DLD1 (cell line): Measurements from ENCODE around the gene KRIT1.

ENCODE experiments used
- in situ Hi-C: cut with HindIII; loops from 2 replicates; pipeline ENCODE4 v1.10.0; 2017; ENCODE audit warnings: low sequenced_read_pairs

Gene KRIT1

DNA sequence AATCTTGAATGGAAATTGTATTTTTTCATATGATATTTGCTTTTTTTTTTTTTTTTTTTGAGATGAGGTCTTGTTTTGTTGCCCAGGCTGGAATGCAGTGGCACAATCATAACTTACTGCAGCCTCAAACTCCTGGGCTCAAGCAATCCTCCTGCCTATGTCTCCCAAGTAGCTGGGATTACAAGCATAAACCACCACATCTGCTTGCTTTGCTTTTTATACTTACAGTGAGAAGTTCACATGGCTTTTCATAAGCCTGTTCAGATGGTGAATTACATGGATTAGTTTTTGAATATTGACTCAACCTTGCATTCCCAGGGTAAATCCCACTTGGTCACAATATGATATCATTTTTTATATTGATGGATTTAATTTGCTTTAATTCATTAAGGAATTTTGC, 88.7 kb downstream of the KRIT1 start:
- in situ Hi-C loops, result no loop called here

DNA sequence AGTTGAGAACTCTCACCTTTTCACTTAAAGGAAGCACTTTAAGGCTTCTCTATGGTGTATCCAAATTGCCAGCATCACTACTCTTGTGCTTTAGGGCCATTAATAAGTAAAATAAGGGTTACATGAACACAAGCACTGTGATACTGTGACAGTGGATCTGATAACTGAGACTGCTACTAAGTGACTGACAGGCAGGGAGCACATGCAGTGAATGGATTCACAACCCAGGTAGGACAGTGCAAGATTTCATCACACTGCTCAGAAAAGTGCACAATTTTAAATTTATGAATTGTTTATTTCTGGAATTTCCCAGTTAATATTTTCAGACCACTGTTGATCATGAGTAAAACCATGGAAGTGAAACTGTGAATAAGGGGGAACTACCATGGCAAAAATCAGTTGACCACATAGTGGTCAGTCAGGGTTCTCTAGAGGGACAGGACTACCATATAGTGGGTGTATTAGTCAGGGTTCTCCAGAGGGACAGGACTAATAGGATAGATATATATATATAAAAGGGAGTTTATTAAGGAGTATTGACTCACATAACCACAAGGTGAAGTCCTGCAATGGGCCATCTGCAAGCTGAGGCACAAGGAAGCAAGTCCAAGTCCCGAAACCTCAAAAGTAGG, 90.5 kb downstream of the KRIT1 start:
- in situ Hi-C loops, result no loop called here

DNA sequence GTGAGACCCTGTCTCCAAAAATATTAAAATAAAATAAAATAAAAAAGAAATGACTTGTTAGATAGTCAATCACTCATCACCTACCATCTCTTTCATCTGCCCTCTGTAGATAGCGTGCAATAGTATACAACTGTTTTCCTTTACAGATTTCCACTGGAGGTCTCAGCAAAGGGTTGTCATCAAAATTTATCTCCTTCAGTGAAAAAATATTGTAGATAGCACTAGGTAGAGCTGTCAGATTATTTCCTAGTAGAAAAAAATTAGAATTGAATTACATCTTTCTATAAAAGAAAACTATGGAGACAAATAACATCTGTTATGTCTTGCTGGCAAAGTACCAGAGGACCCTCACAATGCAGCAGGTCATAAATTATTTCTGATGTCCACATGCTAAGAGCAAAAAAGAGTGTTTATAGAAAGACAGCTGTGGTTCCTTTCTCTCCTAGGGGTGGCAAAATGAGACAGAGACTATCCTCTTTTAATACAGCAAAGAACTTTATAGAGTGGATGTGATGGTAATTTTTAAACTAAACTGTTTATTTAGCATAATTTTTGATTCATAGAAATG, 95.2 kb downstream of the KRIT1 start:
- in situ Hi-C loops, result no loop called here

DNA sequence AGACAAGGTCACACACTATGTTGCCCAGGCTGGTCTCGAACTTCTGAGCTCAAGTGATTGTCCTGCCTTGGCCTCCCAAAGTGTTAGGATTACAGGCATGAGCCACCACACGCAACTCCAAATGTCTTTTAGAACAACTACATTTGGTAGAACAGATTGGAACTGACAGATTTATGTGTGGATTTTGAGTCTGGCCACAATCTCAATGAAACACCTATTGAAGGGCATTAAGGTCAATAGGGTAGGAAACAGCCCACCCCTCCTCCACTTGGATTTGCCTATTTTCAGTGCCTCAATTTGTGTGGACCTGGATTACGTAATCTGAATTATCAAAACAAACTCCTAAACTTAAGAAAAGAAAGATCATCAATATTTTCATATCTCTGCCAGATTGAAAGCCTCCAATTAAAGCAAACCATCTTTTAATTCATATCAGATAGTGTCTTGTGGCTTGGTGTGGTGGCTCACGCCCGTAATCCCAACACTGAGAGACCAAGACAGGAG, 95.9 kb downstream of the KRIT1 start:
- in situ Hi-C loops, result no loop called here
